Measurements from ENCODE around the gene RAI2.

DNA sequence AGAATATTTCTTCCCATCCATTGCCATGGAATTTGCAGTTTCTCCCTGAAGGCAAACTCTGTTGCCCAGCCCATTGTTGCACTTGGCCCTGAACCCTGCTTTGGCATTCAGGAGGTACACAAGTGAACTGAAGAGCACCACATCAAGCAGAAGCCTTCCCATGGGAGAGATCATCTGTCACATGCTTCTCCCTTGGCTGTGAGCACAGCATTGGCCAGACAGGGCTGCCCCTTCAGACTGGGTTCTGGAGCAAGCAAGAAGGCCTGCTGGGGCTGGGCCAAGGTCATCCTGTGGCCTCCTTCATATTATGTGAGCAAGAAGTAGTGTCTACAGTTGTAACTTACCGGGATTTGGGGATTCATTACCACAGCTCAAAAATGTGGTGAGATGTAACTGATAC lies 101.1 kb downstream of the RAI2 start:
- no peak for TF ChIP-seq POLR2AphosphoS5 (IDR thresholded peaks at IDR 0.05; ENCODE audit: borderline replicate concordance, low read depth, low read length)
- no peak for TF ChIP-seq FOXP2 (optimal IDR thresholded peaks at IDR 0.05; ENCODE audit: control extremely low read depth, extremely low read length, insufficient read depth)
